ENCODE data around the gene CD180.

The CD180 gene

DNA sequence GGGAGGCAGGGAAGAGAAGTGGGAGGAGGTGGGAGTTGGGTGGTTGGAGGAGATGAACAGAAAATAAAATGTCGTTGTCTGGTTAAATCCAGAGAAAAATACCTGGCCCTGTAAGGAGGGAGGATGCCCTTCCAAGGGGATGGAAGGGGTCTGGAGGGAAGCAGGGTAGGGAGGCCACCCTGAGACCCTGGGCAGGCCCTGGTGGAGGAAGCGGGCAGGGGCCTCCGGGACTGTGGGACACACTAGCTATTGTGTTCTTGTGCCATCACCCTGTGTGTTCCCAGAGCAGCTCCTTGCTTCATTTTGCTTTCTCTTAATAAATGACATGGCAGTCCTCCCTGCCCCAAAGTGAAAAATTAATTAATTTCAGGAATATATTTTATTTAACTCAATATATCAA lies 11.8 kb upstream of the CD180 start:
- no peak overlapping the region for H3K4me3 ChIP-seq (replicated peaks; ENCODE audit: insufficient read depth, low read length)
- TF ChIP-seq SPI1 (IDR thresholded peaks at IDR 0.05; ENCODE audit: borderline replicate concordance, low read depth) (no peak), GABPA (IDR thresholded peaks at IDR 0.05; ENCODE audit: low read depth) (no peak), POLR2AphosphoS5 (IDR thresholded peaks at IDR 0.05; ENCODE audit: low read depth) (no peak)
- TF ChIP-seq, protein P1, sequence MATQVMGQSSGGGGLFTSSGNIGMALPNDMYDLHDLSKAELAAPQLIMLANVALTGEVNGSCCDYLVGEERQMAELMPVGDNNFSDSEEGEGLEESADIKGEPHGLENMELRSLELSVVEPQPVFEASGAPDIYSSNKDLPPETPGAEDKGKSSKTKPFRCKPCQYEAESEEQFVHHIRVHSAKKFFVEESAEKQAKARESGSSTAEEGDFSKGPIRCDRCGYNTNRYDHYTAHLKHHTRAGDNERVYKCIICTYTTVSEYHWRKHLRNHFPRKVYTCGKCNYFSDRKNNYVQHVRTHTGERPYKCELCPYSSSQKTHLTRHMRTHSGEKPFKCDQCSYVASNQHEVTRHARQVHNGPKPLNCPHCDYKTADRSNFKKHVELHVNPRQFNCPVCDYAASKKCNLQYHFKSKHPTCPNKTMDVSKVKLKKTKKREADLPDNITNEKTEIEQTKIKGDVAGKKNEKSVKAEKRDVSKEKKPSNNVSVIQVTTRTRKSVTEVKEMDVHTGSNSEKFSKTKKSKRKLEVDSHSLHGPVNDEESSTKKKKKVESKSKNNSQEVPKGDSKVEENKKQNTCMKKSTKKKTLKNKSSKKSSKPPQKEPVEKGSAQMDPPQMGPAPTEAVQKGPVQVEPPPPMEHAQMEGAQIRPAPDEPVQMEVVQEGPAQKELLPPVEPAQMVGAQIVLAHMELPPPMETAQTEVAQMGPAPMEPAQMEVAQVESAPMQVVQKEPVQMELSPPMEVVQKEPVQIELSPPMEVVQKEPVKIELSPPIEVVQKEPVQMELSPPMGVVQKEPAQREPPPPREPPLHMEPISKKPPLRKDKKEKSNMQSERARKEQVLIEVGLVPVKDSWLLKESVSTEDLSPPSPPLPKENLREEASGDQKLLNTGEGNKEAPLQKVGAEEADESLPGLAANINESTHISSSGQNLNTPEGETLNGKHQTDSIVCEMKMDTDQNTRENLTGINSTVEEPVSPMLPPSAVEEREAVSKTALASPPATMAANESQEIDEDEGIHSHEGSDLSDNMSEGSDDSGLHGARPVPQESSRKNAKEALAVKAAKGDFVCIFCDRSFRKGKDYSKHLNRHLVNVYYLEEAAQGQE (IDR thresholded peaks at IDR 0.05; ENCODE audit: insufficient replicate concordance, low read depth), result no peak
- TF ChIP-seq, protein P2, sequence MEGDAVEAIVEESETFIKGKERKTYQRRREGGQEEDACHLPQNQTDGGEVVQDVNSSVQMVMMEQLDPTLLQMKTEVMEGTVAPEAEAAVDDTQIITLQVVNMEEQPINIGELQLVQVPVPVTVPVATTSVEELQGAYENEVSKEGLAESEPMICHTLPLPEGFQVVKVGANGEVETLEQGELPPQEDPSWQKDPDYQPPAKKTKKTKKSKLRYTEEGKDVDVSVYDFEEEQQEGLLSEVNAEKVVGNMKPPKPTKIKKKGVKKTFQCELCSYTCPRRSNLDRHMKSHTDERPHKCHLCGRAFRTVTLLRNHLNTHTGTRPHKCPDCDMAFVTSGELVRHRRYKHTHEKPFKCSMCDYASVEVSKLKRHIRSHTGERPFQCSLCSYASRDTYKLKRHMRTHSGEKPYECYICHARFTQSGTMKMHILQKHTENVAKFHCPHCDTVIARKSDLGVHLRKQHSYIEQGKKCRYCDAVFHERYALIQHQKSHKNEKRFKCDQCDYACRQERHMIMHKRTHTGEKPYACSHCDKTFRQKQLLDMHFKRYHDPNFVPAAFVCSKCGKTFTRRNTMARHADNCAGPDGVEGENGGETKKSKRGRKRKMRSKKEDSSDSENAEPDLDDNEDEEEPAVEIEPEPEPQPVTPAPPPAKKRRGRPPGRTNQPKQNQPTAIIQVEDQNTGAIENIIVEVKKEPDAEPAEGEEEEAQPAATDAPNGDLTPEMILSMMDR (IDR thresholded peaks at IDR 0.05; ENCODE audit: insufficient read depth, low read length), result no peak
- H3K27ac ChIP-seq (replicated peaks), result no peak overlapping the region
- no peaks in the 10 kb centered on the region for H3K27me3 ChIP-seq (ENCODE audit: insufficient read depth, poor library complexity, severe bottlenecking)
- DNase-seq (ENCODE audit: low read depth in 1 of 2, low spot score in 1 of 2), result no peak

DNA sequence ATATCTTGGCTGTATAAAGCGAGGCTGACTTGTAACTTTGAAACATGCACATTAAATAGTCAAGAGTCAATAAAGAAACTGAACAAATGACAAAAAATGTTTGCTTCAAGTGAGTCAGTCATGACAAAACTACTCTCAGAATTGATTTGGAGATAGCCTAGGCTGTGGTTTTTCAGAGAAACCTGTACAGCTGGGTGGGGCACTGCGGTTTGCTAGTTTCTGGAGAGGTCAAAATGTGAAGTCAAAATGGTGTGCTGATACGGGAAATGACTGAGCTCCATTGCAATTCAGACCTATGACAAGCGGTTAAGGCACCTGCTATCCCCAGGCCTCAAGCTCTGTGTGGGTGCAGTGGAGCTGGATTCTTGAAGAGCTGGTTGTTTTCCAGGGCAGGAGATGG lies 10.3 kb upstream of the CD180 start:
- Histone ChIP-seq H3K27me3 (ENCODE audit: insufficient read depth, poor library complexity, severe bottlenecking) (no peaks in the 10 kb centered on the region), H3K27ac (replicated peaks) (no peak overlapping the region), H3K4me3 (replicated peaks; ENCODE audit: insufficient read depth, low read length) (no peak overlapping the region)
- TF ChIP-seq, protein P1 (IDR thresholded peaks at IDR 0.05; ENCODE audit: insufficient replicate concordance, low read depth), result no peak
- TF ChIP-seq GABPA (IDR thresholded peaks at IDR 0.05; ENCODE audit: low read depth) (no peak), POLR2AphosphoS5 (IDR thresholded peaks at IDR 0.05; ENCODE audit: low read depth) (0 out of 2 replicates have a peak, but pooled peaks have one; percentile 19)
- TF ChIP-seq, protein P2 (IDR thresholded peaks at IDR 0.05; ENCODE audit: insufficient read depth, low read length), result no peak
- peak in 1 of 2 experiments; percentile 71 for DNase-seq (ENCODE audit: low read depth in 1 of 2, low spot score in 1 of 2)

DNA sequence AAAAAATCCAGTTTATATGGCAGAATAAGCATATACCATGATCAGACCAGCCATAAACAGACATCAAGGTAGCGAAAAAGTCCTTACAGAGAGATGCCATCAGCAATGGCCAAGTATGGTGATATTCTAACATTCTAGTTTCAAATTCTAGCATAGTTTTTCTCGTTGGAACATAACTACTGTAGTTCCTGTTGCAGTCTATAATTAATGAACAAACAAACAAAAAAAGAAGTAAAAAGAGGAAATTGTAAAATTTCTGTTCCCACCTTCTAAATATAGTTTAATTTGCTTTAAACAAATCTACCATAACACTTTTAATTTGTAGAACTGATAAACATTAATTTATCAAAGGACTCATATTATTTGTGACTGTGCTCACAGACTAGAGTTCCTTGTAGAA lies 9.9 kb upstream of the CD180 start:
- no peak for DNase-seq (ENCODE audit: low read depth in 1 of 2, low spot score in 1 of 2)
- Histone ChIP-seq H3K4me3 (replicated peaks; ENCODE audit: insufficient read depth, low read length) (no peak overlapping the region), H3K27ac (replicated peaks) (no peak overlapping the region), H3K27me3 (ENCODE audit: insufficient read depth, poor library complexity, severe bottlenecking) (no peaks in the 10 kb centered on the region)
- TF ChIP-seq, protein P1 (IDR thresholded peaks at IDR 0.05; ENCODE audit: insufficient replicate concordance, low read depth), result no peak
- TF ChIP-seq, protein P2 (IDR thresholded peaks at IDR 0.05; ENCODE audit: insufficient read depth, low read length), result no peak

Data from HL-60 (cell line).